ENCODE data around the gene ADISSP.

Gene ADISSP

GRCh38 chr20:3747471-3747870 lies 20.1 kb downstream of the ADISSP start:
- no peak for ATAC-seq
- TF ChIP-seq, protein P1, sequence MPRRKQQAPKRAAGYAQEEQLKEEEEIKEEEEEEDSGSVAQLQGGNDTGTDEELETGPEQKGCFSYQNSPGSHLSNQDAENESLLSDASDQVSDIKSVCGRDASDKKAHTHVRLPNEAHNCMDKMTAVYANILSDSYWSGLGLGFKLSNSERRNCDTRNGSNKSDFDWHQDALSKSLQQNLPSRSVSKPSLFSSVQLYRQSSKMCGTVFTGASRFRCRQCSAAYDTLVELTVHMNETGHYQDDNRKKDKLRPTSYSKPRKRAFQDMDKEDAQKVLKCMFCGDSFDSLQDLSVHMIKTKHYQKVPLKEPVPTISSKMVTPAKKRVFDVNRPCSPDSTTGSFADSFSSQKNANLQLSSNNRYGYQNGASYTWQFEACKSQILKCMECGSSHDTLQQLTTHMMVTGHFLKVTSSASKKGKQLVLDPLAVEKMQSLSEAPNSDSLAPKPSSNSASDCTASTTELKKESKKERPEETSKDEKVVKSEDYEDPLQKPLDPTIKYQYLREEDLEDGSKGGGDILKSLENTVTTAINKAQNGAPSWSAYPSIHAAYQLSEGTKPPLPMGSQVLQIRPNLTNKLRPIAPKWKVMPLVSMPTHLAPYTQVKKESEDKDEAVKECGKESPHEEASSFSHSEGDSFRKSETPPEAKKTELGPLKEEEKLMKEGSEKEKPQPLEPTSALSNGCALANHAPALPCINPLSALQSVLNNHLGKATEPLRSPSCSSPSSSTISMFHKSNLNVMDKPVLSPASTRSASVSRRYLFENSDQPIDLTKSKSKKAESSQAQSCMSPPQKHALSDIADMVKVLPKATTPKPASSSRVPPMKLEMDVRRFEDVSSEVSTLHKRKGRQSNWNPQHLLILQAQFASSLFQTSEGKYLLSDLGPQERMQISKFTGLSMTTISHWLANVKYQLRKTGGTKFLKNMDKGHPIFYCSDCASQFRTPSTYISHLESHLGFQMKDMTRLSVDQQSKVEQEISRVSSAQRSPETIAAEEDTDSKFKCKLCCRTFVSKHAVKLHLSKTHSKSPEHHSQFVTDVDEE (CRISPR knock-in tag; IDR thresholded peaks at IDR 0.05): no peak
- TF ChIP-seq, protein P2, sequence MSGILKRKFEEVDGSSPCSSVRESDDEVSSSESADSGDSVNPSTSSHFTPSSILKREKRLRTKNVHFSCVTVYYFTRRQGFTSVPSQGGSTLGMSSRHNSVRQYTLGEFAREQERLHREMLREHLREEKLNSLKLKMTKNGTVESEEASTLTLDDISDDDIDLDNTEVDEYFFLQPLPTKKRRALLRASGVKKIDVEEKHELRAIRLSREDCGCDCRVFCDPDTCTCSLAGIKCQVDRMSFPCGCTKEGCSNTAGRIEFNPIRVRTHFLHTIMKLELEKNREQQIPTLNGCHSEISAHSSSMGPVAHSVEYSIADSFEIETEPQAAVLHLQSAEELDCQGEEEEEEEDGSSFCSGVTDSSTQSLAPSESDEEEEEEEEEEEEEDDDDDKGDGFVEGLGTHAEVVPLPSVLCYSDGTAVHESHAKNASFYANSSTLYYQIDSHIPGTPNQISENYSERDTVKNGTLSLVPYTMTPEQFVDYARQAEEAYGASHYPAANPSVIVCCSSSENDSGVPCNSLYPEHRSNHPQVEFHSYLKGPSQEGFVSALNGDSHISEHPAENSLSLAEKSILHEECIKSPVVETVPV (CRISPR knock-in tag; IDR thresholded peaks at IDR 0.05): no peak
- no peak for TF ChIP-seq PPARA (CRISPR knock-in tag; IDR thresholded peaks at IDR 0.05; ENCODE audit: borderline replicate concordance)
- no peak for TF ChIP-seq TOX (CRISPR knock-in tag; IDR thresholded peaks at IDR 0.05; ENCODE audit: borderline replicate concordance)
- TF ChIP-seq ZNF70 (CRISPR knock-in tag; IDR thresholded peaks at IDR 0.05): no peak
- TF ChIP-seq BACH2 (CRISPR knock-in tag; IDR thresholded peaks at IDR 0.05; ENCODE audit: borderline replicate concordance): no peak
- no peak for TF ChIP-seq ZFP3 (CRISPR knock-in tag; IDR thresholded peaks at IDR 0.05)
- TF ChIP-seq TCF4 (CRISPR knock-in tag; IDR thresholded peaks at IDR 0.05; ENCODE audit: borderline replicate concordance): no peak
- TF ChIP-seq CREB5 (CRISPR knock-in tag; IDR thresholded peaks at IDR 0.05; ENCODE audit: low read depth): no peak
- TF ChIP-seq, protein P3, sequence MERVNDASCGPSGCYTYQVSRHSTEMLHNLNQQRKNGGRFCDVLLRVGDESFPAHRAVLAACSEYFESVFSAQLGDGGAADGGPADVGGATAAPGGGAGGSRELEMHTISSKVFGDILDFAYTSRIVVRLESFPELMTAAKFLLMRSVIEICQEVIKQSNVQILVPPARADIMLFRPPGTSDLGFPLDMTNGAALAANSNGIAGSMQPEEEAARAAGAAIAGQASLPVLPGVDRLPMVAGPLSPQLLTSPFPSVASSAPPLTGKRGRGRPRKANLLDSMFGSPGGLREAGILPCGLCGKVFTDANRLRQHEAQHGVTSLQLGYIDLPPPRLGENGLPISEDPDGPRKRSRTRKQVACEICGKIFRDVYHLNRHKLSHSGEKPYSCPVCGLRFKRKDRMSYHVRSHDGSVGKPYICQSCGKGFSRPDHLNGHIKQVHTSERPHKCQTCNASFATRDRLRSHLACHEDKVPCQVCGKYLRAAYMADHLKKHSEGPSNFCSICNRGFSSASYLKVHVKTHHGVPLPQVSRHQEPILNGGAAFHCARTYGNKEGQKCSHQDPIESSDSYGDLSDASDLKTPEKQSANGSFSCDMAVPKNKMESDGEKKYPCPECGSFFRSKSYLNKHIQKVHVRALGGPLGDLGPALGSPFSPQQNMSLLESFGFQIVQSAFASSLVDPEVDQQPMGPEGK (CRISPR knock-in tag; IDR thresholded peaks at IDR 0.05; ENCODE audit: borderline replicate concordance): no peak
- TF ChIP-seq RARB (CRISPR knock-in tag; IDR thresholded peaks at IDR 0.05): no peak
- no peak for TF ChIP-seq OSR1 (CRISPR knock-in tag; IDR thresholded peaks at IDR 0.05)
- no peak for TF ChIP-seq SNAI2 (CRISPR knock-in tag; IDR thresholded peaks at IDR 0.05)
- TF ChIP-seq ZC3H10 (CRISPR knock-in tag; IDR thresholded peaks at IDR 0.05): no peak
- TF ChIP-seq ZNF8 (CRISPR knock-in tag; IDR thresholded peaks at IDR 0.05): no peak

- ATAC-seq: no peak
- TF ChIP-seq CSDC2 (CRISPR knock-in tag; IDR thresholded peaks at IDR 0.05) (no peak), SNAI2 (CRISPR knock-in tag; IDR thresholded peaks at IDR 0.05) (no peak), PPARA (CRISPR knock-in tag; IDR thresholded peaks at IDR 0.05; ENCODE audit: borderline replicate concordance) (no peak), ZNF70 (CRISPR knock-in tag; IDR thresholded peaks at IDR 0.05) (no peak), ZC3H10 (CRISPR knock-in tag; IDR thresholded peaks at IDR 0.05) (no peak), ZFP30 (CRISPR knock-in tag; IDR thresholded peaks at IDR 0.05) (no peak), RARB (CRISPR knock-in tag; IDR thresholded peaks at IDR 0.05) (no peak), TOX (CRISPR knock-in tag; IDR thresholded peaks at IDR 0.05; ENCODE audit: borderline replicate concordance) (no peak), CREB5 (CRISPR knock-in tag; IDR thresholded peaks at IDR 0.05; ENCODE audit: low read depth) (no peak), BACH2 (CRISPR knock-in tag; IDR thresholded peaks at IDR 0.05; ENCODE audit: borderline replicate concordance) (no peak), ESRRG (CRISPR knock-in tag; IDR thresholded peaks at IDR 0.05) (no peak), ISL1 (CRISPR knock-in tag; IDR thresholded peaks at IDR 0.05) (no peak), ZFP3 (CRISPR knock-in tag; IDR thresholded peaks at IDR 0.05) (no peak), GLIS3 (CRISPR knock-in tag; IDR thresholded peaks at IDR 0.05) (no peak), ZNF8 (CRISPR knock-in tag; IDR thresholded peaks at IDR 0.05) (no peak), OSR1 (CRISPR knock-in tag; IDR thresholded peaks at IDR 0.05) (no peak)
- TF ChIP-seq, protein P4, sequence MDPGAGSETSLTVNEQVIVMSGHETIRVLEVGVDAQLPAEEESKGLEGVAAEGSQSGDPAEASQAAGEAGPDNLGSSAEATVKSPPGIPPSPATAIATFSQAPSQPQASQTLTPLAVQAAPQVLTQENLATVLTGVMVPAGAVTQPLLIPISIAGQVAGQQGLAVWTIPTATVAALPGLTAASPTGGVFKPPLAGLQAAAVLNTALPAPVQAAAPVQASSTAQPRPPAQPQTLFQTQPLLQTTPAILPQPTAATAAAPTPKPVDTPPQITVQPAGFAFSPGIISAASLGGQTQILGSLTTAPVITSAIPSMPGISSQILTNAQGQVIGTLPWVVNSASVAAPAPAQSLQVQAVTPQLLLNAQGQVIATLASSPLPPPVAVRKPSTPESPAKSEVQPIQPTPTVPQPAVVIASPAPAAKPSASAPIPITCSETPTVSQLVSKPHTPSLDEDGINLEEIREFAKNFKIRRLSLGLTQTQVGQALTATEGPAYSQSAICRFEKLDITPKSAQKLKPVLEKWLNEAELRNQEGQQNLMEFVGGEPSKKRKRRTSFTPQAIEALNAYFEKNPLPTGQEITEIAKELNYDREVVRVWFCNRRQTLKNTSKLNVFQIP (CRISPR knock-in tag; IDR thresholded peaks at IDR 0.05; ENCODE audit: borderline replicate concordance, low read depth): no peak
- TF ChIP-seq, protein P3 (CRISPR knock-in tag; IDR thresholded peaks at IDR 0.05; ENCODE audit: borderline replicate concordance): no peak
- TF ChIP-seq, protein P1 (CRISPR knock-in tag; IDR thresholded peaks at IDR 0.05): no peak
Measured at GRCh38 chr20:3745686-3746173, 21.8 kb downstream of the ADISSP start.
